HL-60 (cell line): ENCODE measurements around the gene RSU1.

Source experiments
- DNase-seq, 2 experiments: peaks; one replicate each; pipeline ENCODE4 v3.0.0-alpha.2; 2010 to 2020; ENCODE audit warnings: low read depth in 1 of 2, low spot score in 1 of 2
- H3K27ac ChIP-seq: fragments of 250-450 bp; sonication (Bioruptor Pico); replicated peaks from 2 replicates; pipeline ENCODE4 v1.5.1; 2020; ENCODE audit warnings: mild to moderate bottlenecking, moderate library complexity
- H3K27me3 ChIP-seq: fragments of 250-450 bp; sonication (Bioruptor Pico); 2 replicates; pipeline ENCODE4 v1.5.1; 2021; ENCODE audit warnings: mild to moderate bottlenecking, moderate library complexity; ENCODE audit not compliant: insufficient read depth, poor library complexity, severe bottlenecking
- H3K4me3 ChIP-seq: replicated peaks from 2 replicates; pipeline ENCODE4 v1.5.1; 2011; ENCODE audit warnings: mild to moderate bottlenecking, control low read depth, low read length; ENCODE audit not compliant: insufficient read depth
- CTCF ChIP-seq: IDR thresholded peaks from one replicate; pipeline ENCODE4 v1.5.1; 2011; ENCODE audit warnings: low read length, control low read depth, inconsistent platforms; ENCODE audit not compliant: insufficient read depth
- GABPA ChIP-seq: IDR thresholded peaks from 2 replicates; pipeline ENCODE4 v1.6.1; 2012; ENCODE audit warnings: low read depth
- POLR2AphosphoS5 ChIP-seq: IDR thresholded peaks from 2 replicates; pipeline ENCODE4 v1.6.1; 2012; ENCODE audit warnings: low read depth
- REST ChIP-seq: IDR thresholded peaks from 2 replicates; pipeline ENCODE4 v1.6.1; 2012; ENCODE audit warnings: low read depth; ENCODE audit not compliant: insufficient replicate concordance
- SPI1 ChIP-seq: IDR thresholded peaks from 2 replicates; pipeline ENCODE4 v1.6.1; 2012; ENCODE audit warnings: low read depth, mild to moderate bottlenecking, borderline replicate concordance

Gene RSU1

GRCh38 chr10:16798571-16798970 is 18.7 kb downstream of the RSU1 start:
- H3K27me3 ChIP-seq = no peaks in the 10 kb centered on the region
- no peak for TF ChIP-seq CTCF
- no peak for TF ChIP-seq GABPA
- no peak for TF ChIP-seq SPI1
- TF ChIP-seq REST = no peak
- TF ChIP-seq POLR2AphosphoS5 = no peak
- DNase-seq = no peak
- H3K27ac ChIP-seq = no peak overlapping the region
- no peak overlapping the region for H3K4me3 ChIP-seq

- DNase-seq = no peak
- Histone ChIP-seq H3K27ac (no peak overlapping the region), H3K27me3 (no peaks in the 10 kb centered on the region), H3K4me3 (no peak overlapping the region)
- TF ChIP-seq GABPA (no peak), REST (no peak), SPI1 (no peak), CTCF (no peak), POLR2AphosphoS5 (no peak)
These were observed 21.7 kb downstream of the RSU1 start for GRCh38 chr10:16795410-16796073.

- DNase-seq = no peak
- H3K4me3 ChIP-seq = no peak overlapping the region
- TF ChIP-seq GABPA = no peak
- no peak for TF ChIP-seq REST
- no peak for TF ChIP-seq SPI1
- TF ChIP-seq POLR2AphosphoS5 = no peak
- TF ChIP-seq CTCF = no peak
- H3K27ac ChIP-seq = no peak overlapping the region
- H3K27me3 ChIP-seq = no peaks in the 10 kb centered on the region
These were observed 23.2 kb downstream of the RSU1 start for GRCh38 chr10:16794005-16794404.
